Endothelial cell of umbilical vein (primary cell): ENCODE data around the gene MCUR1. TPM values are rescaled to one million over a fixed set of nuclear protein-coding genes. Genes with fewer than 3 reads are reported as not detected.

Source experiments
- BruUV-seq: library from RNA; stranded (reverse); fragments of 400-500 nt; replicated peaks from 2 replicates; lab custom pipeline; 2021; lab: Mats Ljungman, UMichigan
- CTCF ChIA-PET: fragments of 300-600, 350-600 bp; sonication (Branson Sonifier 250); formaldehyde crosslinking; loops from one replicate; lab custom pipeline; 2021; ENCODE audit warnings: antibody characterized with exemption, inconsistent platforms; lab: Charles Lee
- POLR2A ChIA-PET: fragments of 300-600, 350-600 bp; sonication (Branson Sonifier 250); formaldehyde crosslinking; loops from one replicate; lab custom pipeline; 2021; ENCODE audit warnings: antibody characterized with exemption, inconsistent platforms; lab: Charles Lee
- DNase-seq: peaks from one replicate; pipeline ENCODE4 v3.0.0-alpha.2; 2011; ENCODE audit warnings: low read depth, low spot score
- FAIRE-seq: peaks from 2 replicates; lab custom pipeline; 2011; peaks lifted over from hg19 to GRCh38; lab: Jason Lieb, UNC
- H2AFZ ChIP-seq: 2 replicates; pipeline ENCODE4 v1.6.0; 2012; ENCODE audit warnings: low read depth, low read length, control low read depth, inconsistent platforms
- H3K27ac ChIP-seq: 2 replicates; pipeline ENCODE4 v1.5.1; 2011; ENCODE audit warnings: low read depth, mild to moderate bottlenecking, control low read depth, low read length, moderate library complexity; ENCODE audit not compliant: insufficient read depth
- H3K27me3 ChIP-seq, 2 experiments: 2 replicates each; pipeline versions ENCODE4 v1.6.0 to v1.6.1; 2011; ENCODE audit warnings: low read length in 2 of 2, mixed read lengths in 1 of 2; ENCODE audit not compliant: control insufficient read depth in 2 of 2, insufficient read depth in 2 of 2
- H3K36me3 ChIP-seq, 2 experiments: 2 replicates in 1 of 2; 3 replicates in 1 of 2; pipeline ENCODE4 v1.5.1; 2011; ENCODE audit warnings: low read length in 2 of 2, mild to moderate bottlenecking in 1 of 2, moderate library complexity in 1 of 2; ENCODE audit not compliant: control insufficient read depth in 2 of 2, insufficient read depth in 2 of 2; ENCODE audit errors: extremely low read depth in 1 of 2
- H3K4me1 ChIP-seq: 3 replicates; pipeline ENCODE4 v1.5.1; 2011; ENCODE audit warnings: mild to moderate bottlenecking, low read length; ENCODE audit not compliant: control insufficient read depth, insufficient read depth; ENCODE audit errors: extremely low read depth
- H3K4me2 ChIP-seq: 2 replicates; pipeline ENCODE4 v1.6.1; 2011; ENCODE audit warnings: low read length, control low read depth, mixed read lengths; ENCODE audit not compliant: insufficient read depth
- H3K4me3 ChIP-seq, 3 experiments: fragments of 200-600 bp in 1 of 3; sonication (generic), shearing (Covaris generic) in 1 of 3; replicated peaks in 1 of 3; 2 replicates each; pipeline ENCODE4 v1.5.1; 2011 to 2016; ENCODE audit warnings: control low read depth in 3 of 3, low read length in 3 of 3, mild to moderate bottlenecking in 2 of 3, inconsistent platforms in 1 of 3, low read depth in 1 of 3, moderate library complexity in 1 of 3; ENCODE audit not compliant: insufficient read depth in 1 of 3
- H3K79me2 ChIP-seq: 2 replicates; pipeline ENCODE4 v1.6.0; 2012; ENCODE audit warnings: low read length, inconsistent platforms; ENCODE audit not compliant: control insufficient read depth, insufficient read depth
- H3K9ac ChIP-seq: replicated peaks from 2 replicates; pipeline ENCODE3; 2011; ENCODE audit warnings: low read length, control low read depth; ENCODE audit not compliant: insufficient read depth; ENCODE audit errors: extremely low read depth
- H3K9me1 ChIP-seq: replicated peaks from 3 replicates; pipeline ENCODE4 v1.6.0; 2011; ENCODE audit warnings: mild to moderate bottlenecking, low read length; ENCODE audit not compliant: control insufficient read depth, insufficient read depth; ENCODE audit errors: extremely low read depth
- H3K9me3 ChIP-seq: replicated peaks from 2 replicates; pipeline ENCODE4 v1.5.1; 2012; ENCODE audit warnings: low read length, inconsistent platforms; ENCODE audit not compliant: control insufficient read depth, insufficient read depth
- H4K20me1 ChIP-seq: replicated peaks from 2 replicates; pipeline ENCODE3; 2011; ENCODE audit warnings: mild to moderate bottlenecking, low read length; ENCODE audit not compliant: control insufficient read depth, insufficient read depth; ENCODE audit errors: extremely low read depth
- EZH2 ChIP-seq: IDR thresholded peaks from 2 replicates; pipeline ENCODE4 v1.6.1; 2012; ENCODE audit warnings: borderline replicate concordance, low read depth, mild to moderate bottlenecking, moderate library complexity, low read length, inconsistent platforms; ENCODE audit not compliant: severe bottlenecking
- FOS ChIP-seq: IDR thresholded peaks from 2 replicates; pipeline ENCODE4 v1.6.1; 2011; ENCODE audit warnings: mild to moderate bottlenecking, low read length, moderate library complexity, borderline replicate concordance; ENCODE audit not compliant: insufficient read depth
- GATA2 ChIP-seq: IDR thresholded peaks from 2 replicates; pipeline ENCODE4 v1.7.0; 2011; ENCODE audit warnings: low read depth, mild to moderate bottlenecking, moderate library complexity, mixed read lengths, low read length; ENCODE audit not compliant: insufficient read length, insufficient read depth
- JUN ChIP-seq: IDR thresholded peaks from 2 replicates; pipeline ENCODE4 v1.6.1; 2011; ENCODE audit warnings: borderline replicate concordance, low read depth; ENCODE audit not compliant: insufficient read length, insufficient read depth
- MAX ChIP-seq: IDR thresholded peaks from 2 replicates; pipeline ENCODE4 v1.6.1; 2011; ENCODE audit not compliant: insufficient read depth, insufficient read length
- MYC ChIP-seq: IDR thresholded peaks from one replicate; pipeline ENCODE4 v1.6.1; 2011; ENCODE audit warnings: mild to moderate bottlenecking, low read depth, low read length
- POLR2A ChIP-seq: IDR thresholded peaks from 2 replicates; pipeline ENCODE4 v1.6.1; 2012; ENCODE audit warnings: low read depth, mild to moderate bottlenecking, control low read depth, low read length
- POLR2AphosphoS5 ChIP-seq: IDR thresholded peaks from 2 replicates; pipeline ENCODE4 v1.6.1; 2012; ENCODE audit warnings: low read depth, mild to moderate bottlenecking, control low read depth, low read length, moderate library complexity; ENCODE audit not compliant: insufficient read depth
- dilution Hi-C: fragments of 300-500 bp; cut with MboI; formaldehyde crosslinking; loops from one replicate; pipeline ENCODE4 v1.15.0; 2019; ENCODE audit warnings: low sequenced_read_pairs; ENCODE audit not compliant: extremely low pct_ligation_motif_present
- intact Hi-C: fragments of 100-400 bp; cut with micrococcal nuclease; formaldehyde crosslinking; loops from one replicate; pipeline ENCODE4 v1.10.0; 2022
- polyA plus RNA-seq, 4 experiments: library from polyadenylated mRNA; depleted of rRNA in 3 of 4; stranded (reverse) in 3 of 4; unstranded in 1 of 4; fragments of >200 nt; gene quantifications; 2 replicates each; pipeline versions ENCODE4 v1.2.1 to v1.2.3, GENCODE V29; 2011 to 2012; ENCODE audit warnings: missing spikeins in 1 of 4
- total RNA-seq: library from RNA; stranded (reverse); gene quantifications from 2 replicates; pipeline ENCODE4 v1.2.3, GENCODE V29; 2021
- TF ChIP-seq, protein P1 (sequence below), 2 donors: IDR thresholded peaks; 1 replicate in 1 of 2; 2 replicates in 1 of 2; pipeline ENCODE4 v1.5.1; 2011; ENCODE audit warnings: low read length in 2 of 2, mild to moderate bottlenecking in 2 of 2, moderate library complexity in 2 of 2, control low read depth in 1 of 2, inconsistent platforms in 1 of 2, low read depth in 1 of 2; ENCODE audit not compliant: insufficient read depth in 1 of 2; ENCODE audit errors: extremely low read depth in 1 of 2

The MCUR1 gene
- total and polyA plus RNA-seq, 2 donors (not counting 3 experiments of a cell fraction or from before 2014, with no cell fraction given), result 6.2 to 21.2 TPM

DNA sequence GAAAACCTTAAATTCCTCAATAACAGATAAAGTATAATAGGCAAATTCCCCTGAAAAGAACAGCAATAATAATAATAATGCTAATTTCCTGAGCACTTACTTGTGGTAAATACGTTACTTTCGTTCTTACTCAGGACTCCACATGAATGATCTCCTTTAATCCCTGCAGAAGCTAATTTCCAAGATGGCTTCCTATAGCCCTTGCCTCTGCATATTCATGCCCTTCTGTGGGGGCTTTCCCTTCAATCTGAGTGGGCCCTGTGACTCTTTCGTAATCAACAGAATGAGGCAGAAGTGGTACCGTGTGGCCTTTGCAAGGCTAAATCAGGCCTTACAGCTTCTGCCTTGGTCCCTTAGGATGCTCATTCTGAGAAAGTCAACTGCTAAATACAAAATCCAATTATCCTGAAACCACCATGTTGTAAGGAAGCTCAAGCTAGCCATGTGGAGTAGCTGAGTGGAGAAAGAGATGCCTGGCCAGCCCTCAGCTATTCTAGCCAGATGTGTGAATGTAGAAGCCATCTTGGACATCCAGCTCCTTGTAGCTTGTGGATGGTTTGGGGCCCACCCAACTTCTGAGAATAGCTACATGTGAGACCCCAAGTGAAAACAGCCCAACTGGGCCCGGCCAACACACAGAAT is 50.5 kb downstream of the MCUR1 start:
- dilution Hi-C loops, result no loop called here
- Histone ChIP-seq H3K9me1 (no peaks in the 10 kb centered on the region), H3K4me2 (no peak overlapping the region), H2AFZ (no peak overlapping the region), H3K9me3 (no peaks in the 10 kb centered on the region), H3K27me3 (peaks cover 2 to 3% of the 10 kb centered on the region in 2 experiments), H3K36me3 (no peaks in the 10 kb centered on the region), H4K20me1 (no peaks in the 10 kb centered on the region), H3K27ac (no peak overlapping the region), H3K9ac (no peak overlapping the region), H3K79me2 (no peaks in the 10 kb centered on the region), H3K4me3 (no peak overlapping the region), H3K4me1 (no peaks in the 10 kb centered on the region)
- intact Hi-C loops, result no loop called here
- no TSS peak for BruUV-seq
- ChIA-PET POLR2A (no interaction called here), CTCF (interaction anchor here (1.1 kb wide), 1 partner anchor 282 kb away, joined by 3 read pairs; no protein-coding TSS in a partner anchor)
- DNase-seq (no peak), FAIRE-seq (no peak)
- no peak for TF ChIP-seq POLR2AphosphoS5
- TF ChIP-seq JUN, result no peak
- no peak for TF ChIP-seq EZH2
- no peak for TF ChIP-seq MAX
- TF ChIP-seq MYC, result no peak
- no peak for TF ChIP-seq GATA2
- TF ChIP-seq POLR2A, result no peak
- no peak for TF ChIP-seq FOS
- TF ChIP-seq, protein P1, sequence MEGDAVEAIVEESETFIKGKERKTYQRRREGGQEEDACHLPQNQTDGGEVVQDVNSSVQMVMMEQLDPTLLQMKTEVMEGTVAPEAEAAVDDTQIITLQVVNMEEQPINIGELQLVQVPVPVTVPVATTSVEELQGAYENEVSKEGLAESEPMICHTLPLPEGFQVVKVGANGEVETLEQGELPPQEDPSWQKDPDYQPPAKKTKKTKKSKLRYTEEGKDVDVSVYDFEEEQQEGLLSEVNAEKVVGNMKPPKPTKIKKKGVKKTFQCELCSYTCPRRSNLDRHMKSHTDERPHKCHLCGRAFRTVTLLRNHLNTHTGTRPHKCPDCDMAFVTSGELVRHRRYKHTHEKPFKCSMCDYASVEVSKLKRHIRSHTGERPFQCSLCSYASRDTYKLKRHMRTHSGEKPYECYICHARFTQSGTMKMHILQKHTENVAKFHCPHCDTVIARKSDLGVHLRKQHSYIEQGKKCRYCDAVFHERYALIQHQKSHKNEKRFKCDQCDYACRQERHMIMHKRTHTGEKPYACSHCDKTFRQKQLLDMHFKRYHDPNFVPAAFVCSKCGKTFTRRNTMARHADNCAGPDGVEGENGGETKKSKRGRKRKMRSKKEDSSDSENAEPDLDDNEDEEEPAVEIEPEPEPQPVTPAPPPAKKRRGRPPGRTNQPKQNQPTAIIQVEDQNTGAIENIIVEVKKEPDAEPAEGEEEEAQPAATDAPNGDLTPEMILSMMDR (IDR thresholded peaks at IDR 0.05; ENCODE audit: extremely low read depth in 1 of 2, insufficient read depth in 1 of 2, low read depth in 1 of 2, low read length in 2 of 2), result no peak
